GM21529 (cell line): Measurements from ENCODE around the gene DAZL.

ENCODE experiments used
- ATAC-seq: cut with Tn5 transposase; IDR thresholded peaks from one replicate; pipeline ENCODE4 v1.9.1; 2021; ENCODE audit not compliant: unreplicated experiment

The DAZL gene

DNA sequence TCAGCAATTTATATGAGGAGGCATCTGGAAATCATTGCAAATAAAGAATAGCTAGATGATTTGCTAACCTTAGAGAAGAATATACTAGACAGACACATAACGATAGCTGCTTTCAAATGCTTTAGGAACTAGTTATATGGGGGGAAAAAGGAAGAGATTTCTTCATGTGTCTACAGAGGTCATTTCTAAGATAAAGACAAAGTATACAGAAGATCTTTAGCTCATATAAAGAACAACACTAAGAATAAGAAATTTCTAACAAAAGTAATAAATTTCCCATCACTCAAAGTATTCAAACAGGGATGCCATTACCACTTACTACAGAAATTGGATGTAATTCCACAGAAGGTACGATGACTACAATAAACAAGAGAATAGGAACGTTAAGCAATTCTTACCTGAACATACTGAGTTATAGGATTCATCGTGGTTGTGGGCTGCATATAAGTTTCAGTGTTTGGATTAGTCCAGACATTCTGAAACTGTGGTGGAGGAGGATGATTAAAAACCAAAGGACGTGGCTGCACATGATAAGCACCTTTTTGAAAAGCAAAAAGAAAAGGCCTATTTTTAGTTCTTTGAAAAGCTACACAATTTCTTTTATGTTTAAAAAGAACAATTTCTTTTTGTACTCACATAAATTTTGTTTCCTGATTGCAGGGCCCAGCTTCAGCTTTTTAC lies 8.7 kb downstream of the DAZL start:
- peak; percentile 69 for ATAC-seq

- ATAC-seq, result no peak
Measured at GRCh38 chr3:16595778-16596177, 9.4 kb downstream of the DAZL start.

DNA sequence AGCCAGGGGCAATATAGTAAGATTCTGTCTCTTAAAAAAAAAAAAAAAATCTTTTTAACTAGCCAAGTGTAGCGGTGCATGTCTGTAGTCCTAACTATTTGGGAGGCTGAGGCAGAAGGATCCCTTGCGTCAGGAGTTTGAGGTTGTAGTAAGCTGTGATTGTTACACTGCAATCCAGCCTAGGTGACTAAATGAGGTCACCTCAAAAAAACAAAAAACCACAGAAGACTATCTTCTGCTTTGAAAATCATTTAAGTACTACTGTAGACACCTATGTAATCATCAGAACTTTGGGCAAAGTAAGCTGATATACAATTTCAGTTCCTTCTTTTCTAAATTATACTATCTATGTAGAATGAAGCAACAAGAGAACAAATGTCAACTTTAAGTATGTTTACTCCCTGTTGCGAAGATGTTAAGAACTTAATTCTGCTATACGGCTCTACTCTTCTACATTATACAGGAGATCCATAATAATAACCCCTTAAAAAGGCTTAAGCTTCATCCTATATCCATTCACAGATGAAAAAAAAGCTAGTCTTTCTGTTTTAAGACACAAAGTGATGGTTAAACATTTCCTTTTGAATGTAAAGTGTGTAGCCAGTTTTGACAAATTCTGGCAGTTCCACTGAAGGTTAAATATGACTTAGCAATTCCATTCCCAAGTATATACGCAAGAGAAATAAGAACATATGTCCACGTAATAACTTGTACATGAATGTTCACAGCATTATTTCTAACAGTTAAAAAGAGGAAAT lies 15.2 kb downstream of the DAZL start:
- ATAC-seq, result peak; percentile 95

DNA sequence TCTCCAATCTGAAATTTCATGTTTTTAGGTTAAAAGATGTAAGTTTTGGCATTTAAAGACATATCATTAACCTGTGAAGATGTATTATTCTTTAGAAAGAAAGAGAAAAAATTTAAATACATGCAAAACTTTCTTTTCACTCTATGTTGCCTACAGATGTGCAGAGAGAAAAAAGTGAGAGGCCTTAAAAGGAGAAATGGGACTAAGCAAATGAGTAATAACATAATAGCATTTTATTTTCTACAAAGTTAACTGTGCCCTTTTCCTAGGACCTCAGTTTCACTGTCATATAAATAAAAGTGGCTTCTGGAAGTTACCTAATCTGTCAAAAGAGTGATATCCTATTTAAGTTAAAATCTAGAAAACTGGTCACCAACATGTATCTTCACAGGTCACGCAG lies 16.1 kb downstream of the DAZL start:
- ATAC-seq, result no peak

- ATAC-seq, result no peak
Measured at GRCh38 chr3:16587681-16588060, 17.6 kb downstream of the DAZL start.

GRCh38 chr3:16587047-16587680 lies 18.1 kb downstream of the DAZL start:
- ATAC-seq, result no peak

DNA sequence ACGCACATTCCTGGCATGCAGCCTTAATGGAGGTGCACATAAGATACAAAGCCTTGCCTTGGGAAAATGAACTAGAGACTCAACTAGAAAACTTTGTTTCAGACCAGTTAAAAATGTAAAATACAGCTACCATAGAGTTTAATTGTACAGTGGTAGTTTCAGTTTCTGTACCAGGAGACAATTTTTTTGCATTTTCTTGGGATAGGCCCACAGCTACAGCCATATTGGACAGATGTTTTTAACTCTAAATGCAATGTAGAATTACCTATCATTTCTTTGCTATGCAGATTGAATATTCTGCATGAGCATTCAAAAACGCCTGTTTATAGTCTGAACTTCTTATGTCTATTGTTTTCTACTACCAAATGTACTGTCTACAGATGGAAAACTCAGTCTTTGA lies 20.3 kb downstream of the DAZL start:
- ATAC-seq, result no peak

- no peak for ATAC-seq
Measured at GRCh38 chr3:16583551-16583950, 21.7 kb downstream of the DAZL start.

GRCh38 chr3:16570113-16570512 lies 35.1 kb downstream of the DAZL start:
- no peak for ATAC-seq

GRCh38 chr3:16568532-16568931 lies 36.7 kb downstream of the DAZL start:
- ATAC-seq, result no peak

DNA sequence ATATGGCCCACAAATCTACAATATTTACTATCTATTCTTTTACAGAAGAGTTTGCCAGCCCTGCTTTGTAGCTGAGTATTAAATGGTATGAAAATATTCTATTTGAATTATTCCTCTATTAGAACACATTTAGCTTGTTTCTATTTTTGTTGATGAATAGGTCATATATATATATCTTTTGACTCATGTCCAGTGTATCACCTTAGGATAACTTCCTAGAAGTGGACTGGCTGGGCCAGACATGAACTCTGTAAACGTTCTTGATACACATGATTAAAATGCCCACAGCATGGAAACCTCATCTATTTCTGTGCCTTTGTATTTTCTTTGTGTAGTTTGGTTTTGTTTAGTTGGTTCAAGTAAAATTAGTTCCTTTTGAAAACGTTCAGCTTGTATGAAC lies 37.1 kb downstream of the DAZL start:
- no peak for ATAC-seq

GRCh38 chr3:16559653-16560365 lies 45.4 kb downstream of the DAZL start:
- no peak for ATAC-seq

- no peak for ATAC-seq
Measured at GRCh38 chr3:16554126-16554525, 51.1 kb downstream of the DAZL start.

GRCh38 chr3:16552757-16553156 lies 52.5 kb downstream of the DAZL start:
- no peak for ATAC-seq

GRCh38 chr3:16551342-16551976 lies 53.8 kb downstream of the DAZL start:
- ATAC-seq, result peak; percentile 9

GRCh38 chr3:16550676-16551341 lies 54.4 kb downstream of the DAZL start:
- ATAC-seq, result peak; percentile 90

- peak; percentile 7 for ATAC-seq
Measured at GRCh38 chr3:16550305-16550675, 54.9 kb downstream of the DAZL start.

GRCh38 chr3:16548721-16549120 lies 56.5 kb downstream of the DAZL start:
- no peak for ATAC-seq

- no peak for ATAC-seq
Measured at GRCh38 chr3:16547561-16548357, 57.5 kb downstream of the DAZL start.
